ENCODE results near the gene NPAS3.

NPAS3 gene

DNA sequence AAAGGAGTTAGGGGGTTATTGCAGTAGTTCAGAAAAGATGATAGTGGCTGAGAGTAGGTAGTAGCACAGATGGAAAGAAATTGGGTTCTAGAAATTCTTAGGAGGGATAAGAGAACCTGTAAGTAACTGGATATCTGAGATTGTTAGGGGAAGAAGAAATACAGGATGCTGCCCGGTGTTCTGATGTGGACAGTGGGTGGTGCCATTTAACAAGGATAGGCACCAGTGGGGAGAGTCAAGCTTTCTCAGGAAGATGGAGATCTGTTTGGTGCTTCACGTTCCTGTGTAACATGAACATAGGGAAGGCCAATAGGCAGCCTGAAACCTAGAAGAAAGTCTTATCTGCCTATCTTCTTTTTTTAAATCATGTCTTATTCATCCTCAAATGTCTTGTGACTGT, 245.9 kb downstream of the NPAS3 start:
- DNase-seq (ENCODE audit: low read depth): no peak

DNA sequence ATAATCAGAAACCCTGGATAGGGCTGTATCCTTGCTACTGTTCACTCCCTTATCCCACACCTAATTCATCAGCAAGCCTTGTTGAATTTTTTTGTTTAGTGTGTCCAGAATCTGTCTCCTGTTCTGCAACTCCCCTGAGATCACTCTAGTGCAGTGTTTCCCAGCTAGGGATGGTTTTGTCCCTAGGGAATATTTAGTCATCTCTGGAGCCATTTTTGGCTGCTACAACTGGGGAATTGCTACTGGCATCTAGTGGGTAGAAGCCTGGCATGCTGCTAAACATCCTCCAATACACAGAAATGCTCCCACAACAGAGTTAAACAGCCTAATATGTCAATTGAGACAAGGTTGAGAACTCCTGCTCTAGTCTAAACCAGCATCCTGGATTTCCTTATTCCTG, 248.0 kb downstream of the NPAS3 start:
- no peak for DNase-seq (ENCODE audit: low read depth)

DNA sequence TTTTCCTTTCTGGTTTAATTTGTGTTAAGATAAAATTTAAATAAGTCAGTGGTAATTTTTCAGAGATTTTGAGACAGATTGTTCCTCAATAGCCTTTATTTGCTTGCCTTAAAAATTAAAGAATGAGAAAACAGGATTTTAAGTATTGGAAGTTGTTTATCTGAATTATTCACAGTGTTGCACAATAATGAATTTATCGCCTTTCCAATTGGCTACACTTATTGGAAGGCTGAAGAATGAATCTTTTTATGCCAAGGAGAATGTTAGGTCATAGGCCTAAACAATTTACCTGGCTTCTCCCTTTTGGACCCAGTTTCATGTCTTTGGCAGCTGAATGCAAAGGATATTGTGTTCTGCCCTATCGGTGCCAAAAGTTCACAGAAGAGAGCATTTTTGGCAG, 250.2 kb downstream of the NPAS3 start:
- no peak for DNase-seq (ENCODE audit: low read depth)

DNA sequence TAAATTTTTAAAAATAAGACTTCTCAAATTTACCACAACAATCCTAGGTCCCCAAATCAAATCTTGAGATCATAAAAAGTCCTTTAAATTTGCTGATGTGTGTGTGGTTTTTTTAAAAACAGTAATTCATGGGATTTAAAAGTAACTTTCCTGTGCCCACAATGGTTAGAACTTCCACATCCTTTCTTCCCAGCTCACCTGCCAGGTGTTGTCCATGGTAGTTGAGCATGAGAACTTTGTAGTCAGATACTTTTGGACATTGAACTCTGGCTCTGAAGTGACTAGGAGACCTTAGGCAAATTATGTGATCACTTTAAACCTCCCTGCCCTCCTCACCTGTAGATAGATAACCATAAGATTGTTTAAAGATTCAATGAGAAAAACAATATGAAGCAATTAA, 253.2 kb downstream of the NPAS3 start:
- no peak for DNase-seq (ENCODE audit: low read depth)

DNA sequence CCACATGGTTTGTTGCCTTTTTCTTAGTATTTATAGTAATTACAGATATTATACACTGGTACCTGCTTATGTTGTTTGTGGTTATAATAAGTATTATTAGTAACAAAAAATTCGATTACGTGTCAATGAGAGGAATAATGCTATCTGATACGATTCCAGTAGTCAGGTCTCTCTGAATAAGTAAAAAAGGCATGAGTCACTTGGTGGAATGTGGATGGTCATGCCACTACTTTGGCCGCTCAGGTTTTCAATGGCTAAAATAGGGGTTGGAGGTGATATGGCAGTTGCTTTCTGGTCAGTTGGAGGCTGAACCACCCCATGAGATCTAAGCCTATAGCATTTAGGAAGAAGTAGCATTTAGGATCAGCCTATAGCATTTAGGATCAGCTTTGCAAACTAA, 255.9 kb downstream of the NPAS3 start:
- DNase-seq (ENCODE audit: low read depth): no peak

DNA sequence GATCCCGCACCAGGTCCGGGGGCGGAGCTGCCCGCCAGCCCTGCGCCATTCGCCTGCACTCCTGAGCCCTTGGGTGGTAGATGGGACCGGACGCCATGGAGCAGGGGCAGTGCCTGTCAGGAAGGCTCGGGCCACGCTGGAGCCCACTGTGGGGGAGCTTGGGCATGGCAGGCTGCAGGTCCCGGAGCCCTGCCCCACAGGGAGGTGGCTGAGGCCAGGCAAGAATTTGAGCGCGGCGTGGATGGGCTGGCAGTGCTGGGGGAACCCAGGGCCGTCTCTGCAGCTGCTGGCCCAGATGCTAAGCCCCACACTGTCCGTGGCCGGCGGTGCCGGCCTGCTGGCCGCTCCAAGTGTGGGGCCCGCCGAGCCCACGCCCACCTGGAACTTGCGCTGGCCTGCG, 260.0 kb downstream of the NPAS3 start:
- DNase-seq (ENCODE audit: low read depth): no peak

DNA sequence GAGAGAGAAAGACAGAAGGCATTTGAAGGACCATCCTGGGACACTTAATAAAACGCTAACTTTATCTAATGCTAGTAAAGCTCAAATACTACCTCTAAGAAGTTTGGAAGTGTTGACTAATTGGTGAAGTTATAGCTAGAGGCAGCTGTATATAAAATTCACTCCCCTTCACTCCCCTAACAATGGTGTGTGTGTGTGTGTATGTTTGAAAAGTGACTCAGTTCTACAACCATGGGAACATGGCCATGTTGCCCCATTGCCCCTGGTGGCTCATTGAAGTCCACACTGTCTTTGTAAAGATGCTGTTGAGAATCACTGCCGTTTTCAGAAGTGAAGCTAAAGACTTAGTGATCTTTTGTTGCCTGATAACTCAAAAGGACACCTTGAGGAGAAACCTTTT, 262.4 kb downstream of the NPAS3 start:
- DNase-seq (ENCODE audit: low read depth): no peak

DNA sequence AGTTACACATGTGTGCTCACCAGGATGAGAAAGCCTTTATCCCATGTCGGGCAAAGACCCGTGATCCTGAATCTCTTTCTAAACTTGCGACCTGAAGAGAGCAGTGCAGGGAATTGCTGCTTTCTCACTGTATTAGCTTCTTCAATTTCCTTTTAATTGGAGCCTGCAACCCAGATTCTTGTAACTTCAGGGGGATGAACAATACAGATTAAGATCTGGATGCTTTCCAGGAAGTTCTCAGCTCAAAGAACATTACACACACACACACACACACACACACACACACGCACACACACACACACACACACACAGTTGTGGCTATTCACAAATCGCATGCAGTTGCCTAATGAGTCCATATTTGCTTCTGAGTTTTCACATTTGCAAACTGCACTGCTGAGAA, 268.3 kb downstream of the NPAS3 start:
- DNase-seq (ENCODE audit: low read depth): no peak

DNA sequence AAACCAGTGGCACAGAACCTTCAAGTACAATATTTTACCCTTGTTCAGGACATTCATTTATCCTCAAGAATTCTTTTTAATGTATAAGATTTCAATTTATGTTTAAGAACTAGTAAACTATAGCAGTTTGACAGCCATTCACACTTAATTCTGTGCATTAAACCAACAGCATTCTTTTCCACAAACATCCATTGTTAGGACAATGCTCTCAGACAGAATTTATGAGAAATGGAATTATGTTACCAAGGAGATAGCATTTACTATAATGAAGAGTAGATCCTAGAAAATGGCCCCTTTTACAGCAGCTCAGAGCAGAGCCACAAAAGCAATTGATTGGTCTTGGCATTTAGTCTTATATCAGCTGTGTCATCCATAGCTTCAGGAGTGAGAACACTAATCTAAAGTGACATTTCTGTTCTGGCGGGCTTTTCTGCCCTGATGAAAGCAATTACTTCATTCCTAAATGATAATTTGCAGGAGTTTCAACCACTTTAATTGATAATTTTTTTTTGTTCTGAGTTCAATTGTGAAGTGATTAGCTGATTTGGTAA, 268.9 kb downstream of the NPAS3 start:
- no peak for DNase-seq (ENCODE audit: low read depth)

DNA sequence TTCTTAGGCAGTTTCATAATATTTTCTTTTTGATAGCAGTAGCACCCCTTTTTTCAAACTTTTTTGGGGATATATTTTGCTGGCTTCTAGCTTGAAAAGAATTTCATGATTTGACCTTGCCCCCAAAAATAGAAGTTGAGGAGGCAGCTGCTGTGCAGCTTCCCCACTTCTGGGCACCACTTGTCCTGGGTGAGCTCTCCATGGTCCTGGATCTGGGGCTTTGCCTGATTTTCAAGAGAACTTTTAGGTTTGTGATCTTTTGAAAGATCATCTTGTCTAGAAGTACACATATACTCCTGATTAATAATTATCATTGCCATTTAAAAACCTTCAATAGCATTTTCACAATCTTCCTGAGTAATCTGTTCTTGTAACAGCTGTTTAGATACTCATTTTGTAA, 271.6 kb downstream of the NPAS3 start:
- DNase-seq (ENCODE audit: low read depth): no peak

DNA sequence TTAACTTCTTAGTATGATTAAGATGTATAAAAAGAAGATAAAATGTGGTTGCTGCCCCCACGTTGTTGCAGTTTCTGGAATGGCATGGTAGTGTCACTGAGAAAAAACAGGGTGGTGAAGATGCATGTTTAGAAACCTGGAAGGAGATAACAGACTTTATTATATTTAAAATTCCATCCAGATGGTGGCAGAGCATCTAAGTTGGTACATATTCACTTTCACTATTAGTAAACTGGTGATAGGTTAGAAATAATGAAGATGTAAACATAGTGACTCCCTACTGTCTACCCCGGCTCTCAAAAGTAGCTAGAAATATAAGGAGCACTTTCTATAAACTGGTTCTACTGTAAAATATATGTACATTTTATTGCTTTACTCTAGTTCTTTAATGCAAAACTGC, 279.3 kb downstream of the NPAS3 start:
- no peak for DNase-seq (ENCODE audit: low read depth)

DNA sequence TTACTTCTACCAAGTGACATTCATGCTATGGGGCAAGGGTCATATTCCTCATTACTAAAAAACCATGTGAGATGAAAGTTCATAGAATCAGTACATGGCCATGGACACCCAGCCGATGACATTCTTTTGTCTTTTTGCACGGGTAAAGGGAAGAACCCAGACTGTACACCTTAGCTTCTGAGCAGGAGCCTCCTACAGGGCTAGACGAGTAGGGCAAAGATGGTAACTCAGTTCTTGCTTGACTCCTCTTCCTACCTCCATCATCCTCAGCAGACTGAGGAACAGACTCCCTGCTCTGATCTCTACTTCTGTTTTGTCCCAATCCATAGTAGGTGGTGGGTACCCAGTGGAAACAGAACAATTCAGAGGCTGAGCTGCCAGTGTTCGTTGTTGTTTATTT, 281.3 kb downstream of the NPAS3 start:
- DNase-seq (ENCODE audit: low read depth): no peak

DNA sequence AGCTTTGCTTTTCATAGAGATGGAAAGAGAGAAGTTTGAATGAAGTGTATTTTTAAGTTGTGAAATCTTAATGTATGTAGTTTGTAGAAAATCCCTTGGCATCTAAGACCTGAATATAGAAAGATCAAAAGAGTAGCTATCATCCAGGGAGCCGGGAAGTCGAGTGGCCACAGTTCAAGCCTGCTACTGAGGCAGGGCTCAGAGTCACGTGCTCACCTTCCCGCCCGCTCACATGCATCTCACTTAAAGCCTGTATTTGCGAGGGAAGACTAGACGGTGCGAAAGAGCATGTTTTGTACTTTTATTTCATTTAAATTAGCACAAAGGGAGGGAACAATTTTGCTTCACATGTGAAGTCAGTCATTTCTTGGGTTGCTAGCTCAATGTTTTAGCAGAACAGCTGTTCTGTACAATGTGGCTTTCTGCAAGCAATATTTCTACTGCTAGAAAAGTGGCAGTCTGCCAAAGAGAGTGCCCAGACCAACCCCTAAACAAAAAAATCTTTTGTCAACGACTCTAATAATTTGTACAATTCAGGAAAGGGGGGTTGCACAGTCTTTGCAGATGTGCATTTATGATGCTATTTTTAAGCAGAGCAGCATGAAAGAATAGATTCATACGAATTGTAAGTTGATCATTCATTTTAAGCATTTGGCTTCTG, 290.7 kb downstream of the NPAS3 start:
- no peak for DNase-seq (ENCODE audit: low read depth)

DNA sequence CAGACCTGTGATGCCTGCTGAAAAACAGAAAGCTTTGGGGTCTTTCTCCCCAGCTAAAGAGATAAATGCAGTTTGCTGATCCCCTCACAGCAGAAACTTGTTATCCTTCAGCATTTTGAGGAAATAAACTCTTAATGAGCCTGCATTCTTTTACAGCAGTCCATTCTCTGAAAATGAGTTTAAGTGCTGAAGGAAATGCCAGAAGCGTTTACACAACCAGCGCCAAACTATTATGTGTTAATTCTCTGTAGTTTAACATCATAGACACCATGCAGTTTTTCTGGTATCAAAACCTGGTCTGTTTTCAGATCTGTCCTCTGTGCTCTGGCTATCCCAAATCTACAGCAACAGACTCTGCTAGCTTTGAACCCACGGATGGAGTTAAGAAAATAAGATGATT, 291.3 kb downstream of the NPAS3 start:
- DNase-seq (ENCODE audit: low read depth): no peak

DNA sequence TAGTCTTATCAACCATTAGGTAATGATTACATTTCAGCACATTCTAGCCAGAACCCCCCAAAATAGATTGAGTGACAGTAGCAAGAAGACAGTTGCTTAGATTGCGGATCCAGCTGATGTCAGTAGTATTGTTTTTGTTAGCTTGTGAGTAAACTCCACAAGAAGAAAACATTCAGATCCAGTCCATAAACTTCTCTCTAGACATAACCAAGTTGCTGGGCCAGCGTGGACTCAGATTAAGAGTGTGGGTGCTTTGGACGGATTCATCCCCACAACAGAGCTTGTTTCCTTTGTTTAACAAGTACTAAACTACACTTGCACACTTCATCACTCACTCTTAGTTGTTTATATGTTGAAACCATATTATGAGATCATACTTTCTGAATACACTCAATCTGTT, 293.4 kb downstream of the NPAS3 start:
- DNase-seq (ENCODE audit: low read depth): no peak

DNA sequence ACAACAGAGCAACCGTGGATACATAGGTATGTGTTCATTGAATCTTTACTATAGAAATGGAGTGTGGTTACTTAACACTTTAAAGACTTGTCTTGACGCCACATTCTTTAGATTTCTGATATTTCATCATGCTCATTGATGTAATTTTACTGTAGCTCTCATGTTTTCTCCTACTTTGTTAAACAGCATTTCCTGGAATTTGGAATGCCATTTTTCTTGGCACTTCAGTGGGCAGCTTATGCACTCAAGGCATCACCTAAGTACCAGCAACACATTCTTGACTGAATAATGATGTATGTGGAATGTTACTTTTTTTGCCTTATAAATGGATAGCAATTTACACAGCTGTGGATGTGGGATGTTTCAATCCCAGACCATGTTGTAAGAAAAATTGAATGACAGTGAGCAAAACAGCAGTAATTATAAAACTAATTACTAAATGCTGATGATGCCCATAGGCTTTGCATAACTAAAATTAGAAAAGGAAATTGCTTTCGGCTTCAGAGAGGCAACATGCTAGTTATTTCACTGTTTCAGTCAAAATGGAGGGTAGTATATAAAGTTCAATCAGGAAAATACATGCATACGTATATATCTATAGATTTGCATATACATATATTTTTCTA, 298.5 kb downstream of the NPAS3 start:
- no peak for DNase-seq (ENCODE audit: low read depth)

DNA sequence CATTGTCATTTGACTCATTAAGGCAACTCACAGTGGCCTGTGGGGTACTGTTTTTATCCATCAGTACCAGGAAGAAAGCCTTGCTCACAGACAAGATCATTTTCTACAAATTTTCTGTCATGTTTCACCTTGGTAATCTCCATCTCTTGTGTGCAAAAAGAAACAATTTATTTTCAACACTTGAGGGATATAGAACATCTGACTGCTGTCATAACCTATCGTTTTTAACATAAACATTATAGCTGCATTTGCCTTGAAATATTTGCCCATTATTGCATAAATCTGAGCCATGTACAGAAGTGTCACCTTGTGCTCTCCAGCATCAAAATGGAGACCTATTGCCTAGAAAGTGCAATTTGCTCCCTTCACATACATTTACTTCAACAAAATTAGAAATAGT, 300.8 kb downstream of the NPAS3 start:
- DNase-seq (ENCODE audit: low read depth): no peak

DNA sequence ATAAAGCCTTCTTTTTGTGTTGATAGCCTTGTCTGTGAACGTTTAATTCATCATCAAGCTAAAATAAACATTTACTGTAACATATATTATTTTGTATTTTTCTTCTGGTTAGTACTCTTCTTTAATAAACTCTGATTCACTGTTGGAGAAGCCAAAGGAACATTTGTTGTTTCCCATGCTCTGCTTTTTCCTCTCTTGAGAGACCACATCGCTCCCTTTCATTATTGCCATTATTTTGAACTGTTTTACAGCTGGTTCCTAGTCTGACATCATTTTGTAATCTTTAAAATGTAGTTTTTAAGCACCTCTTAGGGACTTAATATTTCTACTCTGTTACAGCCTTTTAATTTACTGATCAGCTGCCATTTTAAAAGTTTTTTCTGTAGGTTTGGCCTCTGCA, 301.8 kb downstream of the NPAS3 start:
- DNase-seq (ENCODE audit: low read depth): no peak

DNA sequence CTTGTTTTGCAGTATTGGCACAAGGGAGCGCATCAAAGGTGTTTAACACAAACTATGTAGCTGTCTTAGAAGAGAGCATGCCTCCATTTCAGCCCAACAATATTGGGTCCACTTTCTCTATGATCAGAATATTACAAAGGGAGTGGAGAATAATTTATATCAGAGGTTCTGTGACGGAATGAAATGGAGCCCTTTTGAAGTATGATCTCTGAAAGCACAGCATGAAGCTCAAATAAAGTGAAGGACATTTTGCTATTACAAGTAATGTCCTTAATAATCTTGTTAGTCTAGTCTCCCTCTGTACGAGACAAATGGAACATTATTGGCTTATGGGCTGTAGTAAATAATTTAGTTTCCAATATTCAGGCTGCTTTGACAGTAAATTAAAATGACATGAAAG, 302.7 kb downstream of the NPAS3 start:
- no peak for DNase-seq (ENCODE audit: low read depth)

DNA sequence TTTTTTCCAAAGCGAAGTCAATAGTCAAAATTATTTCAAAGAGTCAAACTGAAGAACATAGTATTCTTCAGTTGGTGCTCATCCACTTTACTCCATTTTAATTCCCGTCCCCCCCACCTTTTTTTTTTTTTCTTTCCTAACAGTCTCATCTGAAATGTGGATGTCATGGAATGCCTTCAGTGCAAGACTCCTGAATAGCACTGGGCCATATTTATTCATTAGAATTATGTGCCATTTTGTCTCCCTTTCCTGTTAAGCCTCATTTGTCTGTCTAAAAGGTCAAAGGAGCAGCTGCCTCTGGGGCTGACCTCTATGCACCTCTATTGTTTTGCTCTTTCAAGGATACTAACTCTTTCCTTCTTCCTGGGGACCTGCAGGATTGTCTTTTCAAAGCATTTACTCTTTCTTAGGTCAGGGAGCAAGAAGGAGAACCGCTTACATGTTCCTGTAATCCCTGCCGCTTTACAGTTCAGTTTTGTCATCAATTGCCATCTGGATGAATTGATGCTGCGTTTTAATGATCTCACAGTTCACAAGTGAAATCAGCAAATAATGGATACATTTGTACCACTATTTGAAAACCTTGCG, 310.6 kb downstream of the NPAS3 start:
- no peak for DNase-seq (ENCODE audit: low read depth)

DNA sequence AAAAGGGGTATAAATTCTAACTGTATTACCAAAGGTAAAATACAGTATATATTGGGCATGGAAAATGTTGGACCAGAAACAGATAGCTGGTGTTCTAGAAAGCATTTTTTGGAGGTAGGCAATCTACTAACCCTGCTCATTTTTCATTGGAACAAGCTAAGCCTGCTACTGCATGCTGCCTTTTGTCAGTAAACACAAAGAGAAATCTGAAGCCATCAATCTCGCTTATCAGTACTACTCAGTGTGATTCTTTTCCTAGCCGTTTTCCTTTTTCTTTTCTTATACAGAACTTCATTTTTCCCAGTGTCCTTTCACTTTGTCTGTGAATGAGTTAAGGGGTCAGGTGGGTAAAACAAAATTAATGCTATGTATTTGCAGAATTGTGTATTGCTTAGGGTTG, 312.3 kb downstream of the NPAS3 start:
- DNase-seq (ENCODE audit: low read depth): no peak

DNA sequence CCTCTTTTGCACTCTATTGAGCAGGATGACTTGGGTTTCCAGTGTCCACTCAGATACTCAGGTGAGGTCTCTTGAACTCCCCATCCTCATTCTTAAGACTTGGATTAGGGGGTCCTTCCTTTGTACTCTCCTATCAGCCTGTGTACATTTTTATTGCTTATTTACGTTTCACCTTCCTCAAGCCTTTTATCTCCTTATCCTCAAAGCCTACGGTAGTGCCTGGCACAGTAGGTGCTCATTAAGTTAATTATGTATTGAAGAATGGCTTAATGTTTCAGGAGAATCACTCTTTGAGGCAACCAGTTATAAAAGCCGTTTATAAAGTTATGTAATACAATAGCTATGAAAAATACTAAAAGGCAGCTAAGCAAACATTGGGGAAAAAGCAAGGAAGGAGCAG, 315.7 kb downstream of the NPAS3 start:
- no peak for DNase-seq (ENCODE audit: low read depth)

DNA sequence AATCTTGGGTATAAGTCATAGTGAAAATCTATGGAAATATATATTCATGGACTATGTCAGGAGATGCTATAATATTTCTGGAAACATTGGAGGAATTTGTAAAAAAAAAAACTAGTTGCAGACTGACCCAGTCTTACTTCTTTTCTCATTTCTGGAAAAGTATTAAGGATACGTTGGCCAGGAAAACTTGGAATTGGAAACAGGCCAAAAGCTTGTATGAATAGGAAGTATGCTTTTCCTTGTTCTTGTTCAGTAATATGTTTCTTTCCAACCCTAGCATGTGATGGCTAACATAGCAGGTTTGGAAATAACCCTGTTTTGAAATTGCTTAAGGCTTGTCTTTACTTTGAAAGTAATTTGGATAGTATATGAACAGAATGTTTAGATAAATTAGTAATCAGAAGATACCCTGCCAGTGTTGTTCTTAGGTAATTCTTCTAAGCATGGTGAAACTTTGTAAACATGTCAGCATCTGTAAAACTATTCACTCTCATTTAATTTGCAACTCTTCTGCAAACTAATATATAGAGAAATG, 316.2 kb downstream of the NPAS3 start:
- DNase-seq (ENCODE audit: low read depth): no peak
